HG03432 (cell line): ENCODE results near the gene JUN.

Experiments used
- ATAC-seq: cut with Tn5 transposase; IDR thresholded peaks from one replicate; pipeline ENCODE4 v1.9.1; 2021; ENCODE audit warnings: mild to moderate bottlenecking, moderate library complexity; ENCODE audit not compliant: unreplicated experiment

JUN gene

DNA sequence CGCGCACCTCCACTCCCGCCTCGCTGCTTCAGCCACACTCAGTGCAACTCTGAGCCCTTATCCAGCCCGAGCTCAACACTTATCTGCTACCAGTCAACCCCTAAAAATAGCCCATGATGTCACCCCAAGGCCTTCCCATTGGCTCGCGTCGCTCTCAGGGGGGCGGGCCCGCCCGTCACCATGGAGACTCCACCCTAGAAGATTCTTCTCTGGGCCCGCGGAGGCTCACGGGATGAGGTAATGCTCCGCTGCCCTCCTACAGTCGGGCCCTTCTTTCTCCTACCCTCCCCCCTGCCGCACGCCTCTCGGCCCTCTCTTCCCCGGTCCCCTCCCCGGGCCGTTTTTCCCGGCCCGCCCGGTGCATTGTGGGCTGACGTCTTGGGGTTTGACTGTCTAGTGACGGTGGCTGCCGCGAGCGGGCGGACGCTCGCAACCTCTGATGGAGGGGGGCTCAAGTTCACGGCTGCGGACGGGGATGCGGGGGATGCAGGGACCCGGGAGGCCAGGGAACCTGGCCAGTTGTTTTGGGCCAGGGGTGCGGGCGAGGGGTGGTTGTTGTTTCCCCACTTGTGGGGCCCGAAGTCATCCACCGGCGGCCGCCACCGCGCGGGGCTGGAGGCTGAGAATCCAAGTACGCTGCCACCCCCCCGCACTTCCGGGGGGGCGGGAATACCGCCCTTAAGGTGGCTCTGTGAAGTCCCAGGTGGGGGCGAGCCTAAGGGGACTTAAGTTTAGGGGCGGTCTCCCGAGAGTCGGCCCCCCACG lies at the start of gene JUN:
TSS of gene JUN (minus strand) at position 55 of the 765 bp plus-strand sequence. CDS start 977 bp downstream, outside the sequence.
- peak; percentile 81 for ATAC-seq

DNA sequence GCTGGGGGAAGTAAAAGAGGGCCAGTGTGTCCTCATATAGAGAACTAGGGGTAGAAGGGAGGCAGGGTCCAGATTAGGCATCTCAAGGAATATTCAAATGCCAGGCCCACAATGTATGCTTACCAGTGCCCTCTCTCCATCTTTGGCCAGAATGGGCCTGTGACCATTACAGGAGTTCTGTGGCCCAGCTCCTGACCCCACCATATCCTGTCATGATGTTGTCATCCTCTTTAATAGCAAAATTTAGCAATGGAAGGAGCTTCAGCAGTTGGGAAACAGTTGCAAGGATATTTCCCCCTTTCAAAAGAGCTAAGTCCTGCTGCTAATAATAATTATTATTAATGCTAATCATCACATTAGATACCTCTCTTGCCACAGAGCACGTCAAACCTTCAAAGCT lies 49.3 kb upstream of the JUN start:
- ATAC-seq = no peak

DNA sequence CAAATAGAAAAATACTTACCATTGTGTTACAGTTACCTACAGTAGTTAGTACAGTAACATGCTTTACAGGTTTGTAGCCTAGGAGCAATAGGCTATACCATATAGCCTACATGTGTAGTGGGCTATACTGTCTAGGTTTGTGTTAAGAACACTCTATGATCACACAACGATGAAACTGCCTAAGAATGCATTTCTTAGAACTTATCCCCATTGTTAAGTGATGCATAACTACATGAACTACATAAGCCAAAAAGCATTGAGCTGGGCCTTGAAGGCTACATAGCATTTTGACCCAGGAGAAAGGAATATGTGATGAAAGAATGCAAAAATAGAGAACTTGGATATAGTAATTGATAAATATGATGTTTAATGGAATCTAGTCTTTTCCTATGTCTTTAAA lies 46.4 kb upstream of the JUN start:
- no peak for ATAC-seq

- no peak for ATAC-seq
Observed at GRCh38 chr1:58829866-58830265, 46.0 kb upstream of the JUN start.

GRCh38 chr1:58827298-58827697 lies 43.5 kb upstream of the JUN start:
- no peak for ATAC-seq

DNA sequence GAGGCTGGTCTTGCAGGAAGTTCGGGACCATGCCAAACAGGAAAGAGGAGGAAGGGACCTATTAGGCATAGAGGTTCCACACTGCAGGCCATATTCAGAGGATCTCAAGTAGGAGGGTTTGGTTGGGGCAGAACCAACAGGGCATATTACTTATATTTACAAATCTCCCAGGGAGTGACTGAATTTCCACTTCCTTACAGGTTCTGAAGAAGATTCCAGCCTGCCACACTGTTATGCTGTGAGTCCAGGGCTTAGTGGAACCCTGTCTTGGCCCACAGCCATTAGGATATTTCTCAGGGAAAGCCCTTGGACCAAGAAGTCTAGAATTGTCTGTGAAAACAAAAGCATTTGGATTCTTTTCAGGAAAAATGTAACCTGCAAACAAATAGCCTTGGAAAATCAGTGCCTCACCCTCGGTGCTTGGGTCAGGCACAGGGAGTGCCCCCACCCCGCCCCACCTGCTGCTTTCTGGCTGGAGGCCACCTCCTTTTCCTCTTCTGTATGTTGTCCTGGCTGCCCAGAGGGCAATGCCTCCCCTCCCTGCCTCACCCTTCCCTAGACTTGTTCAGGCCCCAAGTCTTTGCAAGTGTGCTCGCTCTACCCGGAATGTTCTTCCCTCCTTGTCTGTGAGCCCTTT lies 41.0 kb upstream of the JUN start:
- no peak for ATAC-seq

- no peak for ATAC-seq
Observed at GRCh38 chr1:58823481-58824010, 39.7 kb upstream of the JUN start.

GRCh38 chr1:58821309-58821708 lies 37.5 kb upstream of the JUN start:
- ATAC-seq = no peak

DNA sequence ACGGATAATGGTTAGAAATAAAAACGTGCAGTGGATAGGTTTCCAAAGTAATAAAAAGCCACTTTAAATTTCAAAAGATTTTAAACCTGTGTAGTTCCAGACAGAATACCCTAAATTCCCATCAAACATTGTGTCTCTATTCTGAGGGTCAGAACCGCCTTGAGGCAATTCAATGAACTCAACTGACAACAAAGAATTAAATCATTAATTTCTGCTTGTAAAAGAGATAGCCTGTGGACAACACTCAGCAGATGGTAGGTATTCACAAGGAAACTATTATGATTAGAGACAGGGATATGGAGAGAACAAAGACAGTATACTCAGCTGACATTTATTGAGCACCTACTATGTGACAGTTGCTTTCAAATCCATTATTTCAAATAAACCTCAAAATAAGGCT lies 35.1 kb upstream of the JUN start:
- ATAC-seq = no peak

- no peak for ATAC-seq
Observed at GRCh38 chr1:58818075-58818474, 34.2 kb upstream of the JUN start.

- ATAC-seq = no peak
Observed at GRCh38 chr1:58816747-58817221, 32.9 kb upstream of the JUN start.

- peak; percentile 93 for ATAC-seq
Observed at GRCh38 chr1:58816072-58816746, 32.4 kb upstream of the JUN start.

DNA sequence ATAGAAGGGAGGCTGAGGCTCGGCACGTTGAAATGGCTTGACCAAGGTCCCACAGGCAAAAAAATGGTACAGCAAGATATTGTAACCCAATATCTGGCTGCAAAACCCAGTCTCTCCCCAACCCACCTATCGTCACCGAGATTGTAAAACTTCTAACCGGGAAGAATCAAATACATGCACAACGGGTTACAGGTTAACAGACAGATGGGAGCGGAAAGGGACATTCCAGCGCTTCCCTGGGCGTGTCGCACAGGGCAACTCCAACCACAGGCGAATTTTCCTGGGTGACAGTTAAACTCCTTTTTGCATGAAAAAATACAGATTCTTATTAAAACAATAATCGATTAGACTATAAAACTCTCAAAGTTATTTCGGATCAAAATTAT lies 31.8 kb upstream of the JUN start:
- peak; percentile 19 for ATAC-seq

- ATAC-seq = peak; percentile 73
Observed at GRCh38 chr1:58815069-58815685, 31.3 kb upstream of the JUN start.

- ATAC-seq = no peak
Observed at GRCh38 chr1:58814251-58815068, 30.6 kb upstream of the JUN start.

GRCh38 chr1:58813801-58814200 lies 30.0 kb upstream of the JUN start:
- no peak for ATAC-seq

DNA sequence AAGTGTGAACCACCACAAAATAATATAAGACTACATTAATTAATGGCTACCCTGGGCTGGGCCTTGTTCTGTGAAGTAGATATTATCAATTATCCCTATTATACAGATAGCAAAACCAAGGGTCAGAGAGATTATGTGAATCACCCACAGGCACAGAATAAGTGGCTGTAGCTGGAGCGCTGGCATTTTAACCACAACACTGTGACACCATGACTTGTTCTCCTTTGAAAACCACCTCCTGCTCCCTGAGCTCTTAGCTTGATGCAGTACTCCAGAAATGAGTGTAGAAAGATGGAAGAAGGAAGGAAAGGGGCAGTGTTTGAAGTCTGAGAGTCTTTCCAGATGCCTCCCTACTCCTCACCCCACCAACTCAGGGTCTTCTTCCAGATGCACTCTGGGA lies 29.5 kb upstream of the JUN start:
- ATAC-seq = no peak

- ATAC-seq = no peak
Observed at GRCh38 chr1:58812926-58813325, 29.1 kb upstream of the JUN start.

- no peak for ATAC-seq
Observed at GRCh38 chr1:58812468-58812867, 28.6 kb upstream of the JUN start.

GRCh38 chr1:58811303-58811702 lies 27.5 kb upstream of the JUN start:
- ATAC-seq = no peak
